Aorta (tissue), 5 donors: ENCODE measurements around the gene HHIP. TPM values are rescaled to one million over a fixed set of nuclear protein-coding genes. Genes with fewer than 3 reads are reported as not detected.

Experiments used
- ATAC-seq: fragments of 200-7000 bp; cut with Tn5 transposase; one replicate; pipeline ENCODE4 v1.9.1; 2022; ENCODE audit warnings: moderate library complexity; ENCODE audit not compliant: low FRiP score
- DNase-seq, 2 donors: peaks; one replicate each; pipeline ENCODE4 v3.0.0-alpha.2; 2020
- H3K27ac ChIP-seq, 2 donors: one replicate each; pipeline ENCODE4 v1.5.1; 2013; ENCODE audit warnings: low read length in 2 of 2, mild to moderate bottlenecking in 2 of 2, moderate library complexity in 2 of 2, control low read depth in 1 of 2, inconsistent platforms in 1 of 2, low read depth in 1 of 2
- H3K27me3 ChIP-seq, 2 donors: one replicate each; pipeline ENCODE4 v1.6.1; 2013; ENCODE audit warnings: control low read depth in 1 of 2, low read length in 1 of 2, mild to moderate bottlenecking in 1 of 2, moderate library complexity in 1 of 2; ENCODE audit not compliant: insufficient read depth in 2 of 2, control insufficient read depth in 1 of 2
- H3K36me3 ChIP-seq, 2 donors: one replicate each; pipeline ENCODE4 v1.6.1; 2013; ENCODE audit warnings: control low read depth in 1 of 2, low read length in 1 of 2, mild to moderate bottlenecking in 1 of 2; ENCODE audit not compliant: insufficient read depth in 2 of 2, control insufficient read depth in 1 of 2
- H3K4me1 ChIP-seq, 2 donors: one replicate each; pipeline ENCODE4 v1.6.1; 2013; ENCODE audit warnings: low read length in 2 of 2, control low read depth in 1 of 2, mild to moderate bottlenecking in 1 of 2, moderate library complexity in 1 of 2; ENCODE audit not compliant: insufficient read depth in 2 of 2, control insufficient read depth in 1 of 2
- H3K4me3 ChIP-seq, 2 donors: one replicate each; pipeline ENCODE4 v1.5.1; 2013; ENCODE audit warnings: low read length in 2 of 2, control low read depth in 1 of 2, mild to moderate bottlenecking in 1 of 2
- H3K9me3 ChIP-seq: one replicate; pipeline ENCODE4 v1.6.1; 2013; ENCODE audit warnings: mild to moderate bottlenecking, low read length; ENCODE audit not compliant: control insufficient read depth
- WGBS, 2 donors: extraction: QIAGEN DNeasy Blood & Tissue Kit; methylation state at CpG; one replicate each; pipeline ENCODE4 v1.1.7; 2013; 5-methylcytosine and 5-hydroxymethylcytosine counted together
- intact Hi-C, 2 donors: fragments of 100-400 bp; cut with DNase I; formaldehyde crosslinking; loops; one replicate each; pipeline versions ENCODE4 v1.14.2 to v1.15.0; 2022
- polyA plus RNA-seq, 2 donors: library from polyadenylated mRNA; stranded (reverse); fragments of 200-250 nt; gene quantifications; one replicate each; pipeline ENCODE4 v1.2.3, GENCODE V29; 2013
- total RNA-seq, 2 donors: library from RNA; stranded (reverse); fragmentation: NEBNext Ultra II Directional; extraction: Animal tissue kit (Norgen Biotek cat#: 25700); gene quantifications; one replicate each; pipeline ENCODE4 v1.2.1, GENCODE V29; 2021
- donor health status: healthy with polysubstance abuse.
- donor health status: Bipolar disorder and iron deficiency.
- donor health status: DM: no; HTN: no; CAD: no.
- donor health status: DM: no; HTN: no; CAD: no.
- donor health status: DM: yes; HTN: yes; CAD: no.

HHIP gene
- total and polyA plus RNA-seq, 4 donors, result 0.03 to 1.6 (median 0.03) TPM; not detected in 1

GRCh38 chr4:144650311-144651005 lies 4.5 kb downstream of the HHIP start:
- no peaks in the 10 kb centered on the region for H3K27me3 ChIP-seq
- 89 to 92% methylated on average over 5 of the region's 5 CpGs for WGBS, 2 donors
- no peak overlapping the region for H3K4me3 ChIP-seq
- H3K4me1 ChIP-seq, result no peaks in the 10 kb centered on the region
- H3K27ac ChIP-seq, result no peak overlapping the region
- intact Hi-C loops, result no loop called here
- DNase-seq (no peak), ATAC-seq (no peak)
- H3K36me3 ChIP-seq, result no peaks in the 10 kb centered on the region
- no peaks in the 10 kb centered on the region for H3K9me3 ChIP-seq

- no peak for ATAC-seq
- WGBS, 2 donors, result 70 to 83% methylated on average over 4 of the region's 4 CpGs
These were observed 8.0 kb downstream of the HHIP start for GRCh38 chr4:144653781-144654545.

GRCh38 chr4:144655491-144655890 lies 9.5 kb downstream of the HHIP start:
- Histone ChIP-seq H3K4me3 (no peak overlapping the region), H3K27me3 (no peaks in the 10 kb centered on the region), H3K9me3 (no peaks in the 10 kb centered on the region), H3K4me1 (no peaks in the 10 kb centered on the region), H3K27ac (no peak overlapping the region), H3K36me3 (no peaks in the 10 kb centered on the region)
- no peak for DNase-seq
- 94 to 95% methylated on average over 2 of the region's 2 CpGs for WGBS, 2 donors
- ATAC-seq, result no peak
- intact Hi-C loops, result no loop called here

More at GRCh38 chr4:144653781-144654545, 8.0 kb downstream of the HHIP start:
- Histone ChIP-seq H3K36me3 (no peaks in the 10 kb centered on the region), H3K4me3 (no peak overlapping the region), H3K4me1 (no peaks in the 10 kb centered on the region), H3K27ac (no peak overlapping the region), H3K9me3 (no peaks in the 10 kb centered on the region), H3K27me3 (no peaks in the 10 kb centered on the region)
- intact Hi-C loops, result no loop called here
- DNase-seq, result no peak

- no peaks in the 10 kb centered on the region for H3K36me3 ChIP-seq
- no peak for DNase-seq
- 42 to 54% methylated on average over 2 of the region's 2 CpGs for WGBS, 2 donors
- no peak overlapping the region for H3K4me3 ChIP-seq
- H3K9me3 ChIP-seq, result no peaks in the 10 kb centered on the region
- ATAC-seq, result no peak
- intact Hi-C loops, result no loop called here
- H3K27me3 ChIP-seq, result peaks cover 0 to 2% of the 10 kb centered on the region in 2 donors
- H3K4me1 ChIP-seq, result no peaks in the 10 kb centered on the region
- H3K27ac ChIP-seq, result no peak overlapping the region
These were observed 10.9 kb downstream of the HHIP start for GRCh38 chr4:144656850-144657249.

- DNase-seq (no peak), ATAC-seq (no peak)
- Histone ChIP-seq H3K27ac (no peak overlapping the region), H3K4me1 (no peaks in the 10 kb centered on the region), H3K9me3 (no peaks in the 10 kb centered on the region), H3K36me3 (no peaks in the 10 kb centered on the region), H3K27me3 (peaks cover 0 to 2% of the 10 kb centered on the region in 2 donors), H3K4me3 (no peak overlapping the region)
- WGBS, 2 donors, result 94 to 96% methylated on average over 8 of the region's 8 CpGs
- intact Hi-C loops, result no loop called here
These were observed 12.1 kb downstream of the HHIP start for GRCh38 chr4:144658015-144658567.

- no peak for ATAC-seq
- no peak overlapping the region for H3K4me3 ChIP-seq
- no peak overlapping the region for H3K27ac ChIP-seq
- intact Hi-C loops, result no loop called here
- H3K4me1 ChIP-seq, result no peaks in the 10 kb centered on the region
- 0 to 35% methylated on average over 1 of the region's 1 CpG for WGBS, 2 donors
- DNase-seq, result no peak
- no peaks in the 10 kb centered on the region for H3K9me3 ChIP-seq
- H3K27me3 ChIP-seq, result peaks cover 0 to 2% of the 10 kb centered on the region in 2 donors
- H3K36me3 ChIP-seq, result no peaks in the 10 kb centered on the region
These were observed 12.9 kb downstream of the HHIP start for GRCh38 chr4:144658903-144659302.

- Histone ChIP-seq H3K4me1 (no peaks in the 10 kb centered on the region), H3K9me3 (no peaks in the 10 kb centered on the region), H3K4me3 (no peak overlapping the region), H3K27ac (no peak overlapping the region), H3K27me3 (peaks cover 0 to 2% of the 10 kb centered on the region in 2 donors), H3K36me3 (no peaks in the 10 kb centered on the region)
- DNase-seq, result no peak
- ATAC-seq, result no peak
- WGBS, 2 donors, result 83 to 87% methylated on average over 5 of the region's 5 CpGs
- intact Hi-C loops, result no loop called here
These were observed 13.5 kb downstream of the HHIP start for GRCh38 chr4:144659447-144659846.

- 68 to 75% methylated on average over 7 of the region's 7 CpGs for WGBS, 2 donors
These were observed 18.0 kb downstream of the HHIP start for GRCh38 chr4:144663834-144664475.

More at GRCh38 chr4:144663834-144664475, 18.0 kb downstream of the HHIP start:
- intact Hi-C loops, result no loop called here
- no peak for ATAC-seq
- H3K36me3 ChIP-seq, result no peaks in the 10 kb centered on the region
- H3K27ac ChIP-seq, result no peak overlapping the region
- H3K4me3 ChIP-seq, result no peak overlapping the region
- peaks cover 0 to 2% of the 10 kb centered on the region in 2 donors for H3K27me3 ChIP-seq
- no peak for DNase-seq
- H3K4me1 ChIP-seq, result no peaks in the 10 kb centered on the region
- no peaks in the 10 kb centered on the region for H3K9me3 ChIP-seq
